Endothelial cell of umbilical vein (primary cell): Measurements from ENCODE around the gene ADCY2. TPM values are rescaled to one million over a fixed set of nuclear protein-coding genes. Genes with fewer than 3 reads are reported as not detected.

Experiments
- BruUV-seq: library from RNA; stranded (reverse); fragments of 400-500 nt; replicated peaks from 2 replicates; lab custom pipeline; 2021; lab: Mats Ljungman, UMichigan
- CTCF ChIA-PET: fragments of 300-600, 350-600 bp; sonication (Branson Sonifier 250); formaldehyde crosslinking; loops from one replicate; lab custom pipeline; 2021; ENCODE audit warnings: antibody characterized with exemption, inconsistent platforms; lab: Charles Lee
- POLR2A ChIA-PET: fragments of 300-600, 350-600 bp; sonication (Branson Sonifier 250); formaldehyde crosslinking; loops from one replicate; lab custom pipeline; 2021; ENCODE audit warnings: antibody characterized with exemption, inconsistent platforms; lab: Charles Lee
- DNase-seq: peaks from one replicate; pipeline ENCODE4 v3.0.0-alpha.2; 2011; ENCODE audit warnings: low read depth, low spot score
- FAIRE-seq: peaks from 2 replicates; lab custom pipeline; 2011; peaks lifted over from hg19 to GRCh38; lab: Jason Lieb, UNC
- H2AFZ ChIP-seq: 2 replicates; pipeline ENCODE4 v1.6.0; 2012; ENCODE audit warnings: low read depth, low read length, control low read depth, inconsistent platforms
- H3K27ac ChIP-seq: 2 replicates; pipeline ENCODE4 v1.5.1; 2011; ENCODE audit warnings: low read depth, mild to moderate bottlenecking, control low read depth, low read length, moderate library complexity; ENCODE audit not compliant: insufficient read depth
- H3K27me3 ChIP-seq, 2 experiments: 2 replicates each; pipeline versions ENCODE4 v1.6.0 to v1.6.1; 2011; ENCODE audit warnings: low read length in 2 of 2, mixed read lengths in 1 of 2; ENCODE audit not compliant: control insufficient read depth in 2 of 2, insufficient read depth in 2 of 2
- H3K36me3 ChIP-seq, 2 experiments: 2 replicates in 1 of 2; 3 replicates in 1 of 2; pipeline ENCODE4 v1.5.1; 2011; ENCODE audit warnings: low read length in 2 of 2, mild to moderate bottlenecking in 1 of 2, moderate library complexity in 1 of 2; ENCODE audit not compliant: control insufficient read depth in 2 of 2, insufficient read depth in 2 of 2; ENCODE audit errors: extremely low read depth in 1 of 2
- H3K4me1 ChIP-seq: 3 replicates; pipeline ENCODE4 v1.5.1; 2011; ENCODE audit warnings: mild to moderate bottlenecking, low read length; ENCODE audit not compliant: control insufficient read depth, insufficient read depth; ENCODE audit errors: extremely low read depth
- H3K4me2 ChIP-seq: 2 replicates; pipeline ENCODE4 v1.6.1; 2011; ENCODE audit warnings: low read length, control low read depth, mixed read lengths; ENCODE audit not compliant: insufficient read depth
- H3K4me3 ChIP-seq, 3 experiments: fragments of 200-600 bp in 1 of 3; sonication (generic), shearing (Covaris generic) in 1 of 3; replicated peaks in 1 of 3; 2 replicates each; pipeline ENCODE4 v1.5.1; 2011 to 2016; ENCODE audit warnings: control low read depth in 3 of 3, low read length in 3 of 3, mild to moderate bottlenecking in 2 of 3, inconsistent platforms in 1 of 3, low read depth in 1 of 3, moderate library complexity in 1 of 3; ENCODE audit not compliant: insufficient read depth in 1 of 3
- H3K79me2 ChIP-seq: 2 replicates; pipeline ENCODE4 v1.6.0; 2012; ENCODE audit warnings: low read length, inconsistent platforms; ENCODE audit not compliant: control insufficient read depth, insufficient read depth
- H3K9ac ChIP-seq: replicated peaks from 2 replicates; pipeline ENCODE3; 2011; ENCODE audit warnings: low read length, control low read depth; ENCODE audit not compliant: insufficient read depth; ENCODE audit errors: extremely low read depth
- H3K9me1 ChIP-seq: replicated peaks from 3 replicates; pipeline ENCODE4 v1.6.0; 2011; ENCODE audit warnings: mild to moderate bottlenecking, low read length; ENCODE audit not compliant: control insufficient read depth, insufficient read depth; ENCODE audit errors: extremely low read depth
- H3K9me3 ChIP-seq: replicated peaks from 2 replicates; pipeline ENCODE4 v1.5.1; 2012; ENCODE audit warnings: low read length, inconsistent platforms; ENCODE audit not compliant: control insufficient read depth, insufficient read depth
- H4K20me1 ChIP-seq: replicated peaks from 2 replicates; pipeline ENCODE3; 2011; ENCODE audit warnings: mild to moderate bottlenecking, low read length; ENCODE audit not compliant: control insufficient read depth, insufficient read depth; ENCODE audit errors: extremely low read depth
- CTCF ChIP-seq, 2 donors: IDR thresholded peaks; 1 replicate in 1 of 2; 2 replicates in 1 of 2; pipeline ENCODE4 v1.5.1; 2011; ENCODE audit warnings: low read length in 2 of 2, mild to moderate bottlenecking in 2 of 2, moderate library complexity in 2 of 2, control low read depth in 1 of 2, inconsistent platforms in 1 of 2, low read depth in 1 of 2; ENCODE audit not compliant: insufficient read depth in 1 of 2; ENCODE audit errors: extremely low read depth in 1 of 2
- EZH2 ChIP-seq: IDR thresholded peaks from 2 replicates; pipeline ENCODE4 v1.6.1; 2012; ENCODE audit warnings: borderline replicate concordance, low read depth, mild to moderate bottlenecking, moderate library complexity, low read length, inconsistent platforms; ENCODE audit not compliant: severe bottlenecking
- FOS ChIP-seq: IDR thresholded peaks from 2 replicates; pipeline ENCODE4 v1.6.1; 2011; ENCODE audit warnings: mild to moderate bottlenecking, low read length, moderate library complexity, borderline replicate concordance; ENCODE audit not compliant: insufficient read depth
- GATA2 ChIP-seq: IDR thresholded peaks from 2 replicates; pipeline ENCODE4 v1.7.0; 2011; ENCODE audit warnings: low read depth, mild to moderate bottlenecking, moderate library complexity, mixed read lengths, low read length; ENCODE audit not compliant: insufficient read length, insufficient read depth
- JUN ChIP-seq: IDR thresholded peaks from 2 replicates; pipeline ENCODE4 v1.6.1; 2011; ENCODE audit warnings: borderline replicate concordance, low read depth; ENCODE audit not compliant: insufficient read length, insufficient read depth
- MAX ChIP-seq: IDR thresholded peaks from 2 replicates; pipeline ENCODE4 v1.6.1; 2011; ENCODE audit not compliant: insufficient read depth, insufficient read length
- MYC ChIP-seq: IDR thresholded peaks from one replicate; pipeline ENCODE4 v1.6.1; 2011; ENCODE audit warnings: mild to moderate bottlenecking, low read depth, low read length
- POLR2A ChIP-seq: IDR thresholded peaks from 2 replicates; pipeline ENCODE4 v1.6.1; 2012; ENCODE audit warnings: low read depth, mild to moderate bottlenecking, control low read depth, low read length
- POLR2AphosphoS5 ChIP-seq: IDR thresholded peaks from 2 replicates; pipeline ENCODE4 v1.6.1; 2012; ENCODE audit warnings: low read depth, mild to moderate bottlenecking, control low read depth, low read length, moderate library complexity; ENCODE audit not compliant: insufficient read depth
- dilution Hi-C: fragments of 300-500 bp; cut with MboI; formaldehyde crosslinking; loops from one replicate; pipeline ENCODE4 v1.15.0; 2019; ENCODE audit warnings: low sequenced_read_pairs; ENCODE audit not compliant: extremely low pct_ligation_motif_present
- intact Hi-C: fragments of 100-400 bp; cut with micrococcal nuclease; formaldehyde crosslinking; loops from one replicate; pipeline ENCODE4 v1.10.0; 2022
- polyA plus RNA-seq, 4 experiments: library from polyadenylated mRNA; depleted of rRNA in 3 of 4; stranded (reverse) in 3 of 4; unstranded in 1 of 4; fragments of >200 nt; gene quantifications; 2 replicates each; pipeline versions ENCODE4 v1.2.1 to v1.2.3, GENCODE V29; 2011 to 2012; ENCODE audit warnings: missing spikeins in 1 of 4
- total RNA-seq: library from RNA; stranded (reverse); gene quantifications from 2 replicates; pipeline ENCODE4 v1.2.3, GENCODE V29; 2021

The ADCY2 gene
- total and polyA plus RNA-seq, 2 donors (not counting 3 experiments of a cell fraction or from before 2014, with no cell fraction given): under 0.01 TPM; not detected in 1

- DNase-seq (no peak), FAIRE-seq (no peak)
- H3K4me2 ChIP-seq: no peak overlapping the region
- H4K20me1 ChIP-seq: no peaks in the 10 kb centered on the region
- H3K9me3 ChIP-seq: peaks cover 4% of the 10 kb centered on the region
- no peaks in the 10 kb centered on the region for H3K9me1 ChIP-seq
- H3K27me3 ChIP-seq: no peaks in the 10 kb centered on the region
- BruUV-seq: no TSS peak
- dilution Hi-C loops: no loop called here
- no peak overlapping the region for H3K27ac ChIP-seq
- CTCF ChIA-PET: no interaction called here
- no peaks in the 10 kb centered on the region for H3K4me1 ChIP-seq
- H2AFZ ChIP-seq: no peak overlapping the region
- POLR2A ChIA-PET: no interaction called here
- no peaks in the 10 kb centered on the region for H3K36me3 ChIP-seq
- H3K4me3 ChIP-seq: no peak overlapping the region
- TF ChIP-seq GATA2 (no peak), MYC (no peak), POLR2AphosphoS5 (no peak), CTCF (IDR thresholded peaks at IDR 0.05; ENCODE audit: extremely low read depth in 1 of 2, insufficient read depth in 1 of 2, low read depth in 1 of 2, low read length in 2 of 2) (no peak), FOS (no peak), MAX (no peak), JUN (no peak), EZH2 (no peak), POLR2A (no peak)
- no peak overlapping the region for H3K9ac ChIP-seq
- no peaks in the 10 kb centered on the region for H3K79me2 ChIP-seq
- intact Hi-C loops: no loop called here
Measured at GRCh38 chr5:7705736-7706135, 309.8 kb downstream of the ADCY2 start.
